ENCODE measurements around the gene GRM6.

GRM6 gene

DNA sequence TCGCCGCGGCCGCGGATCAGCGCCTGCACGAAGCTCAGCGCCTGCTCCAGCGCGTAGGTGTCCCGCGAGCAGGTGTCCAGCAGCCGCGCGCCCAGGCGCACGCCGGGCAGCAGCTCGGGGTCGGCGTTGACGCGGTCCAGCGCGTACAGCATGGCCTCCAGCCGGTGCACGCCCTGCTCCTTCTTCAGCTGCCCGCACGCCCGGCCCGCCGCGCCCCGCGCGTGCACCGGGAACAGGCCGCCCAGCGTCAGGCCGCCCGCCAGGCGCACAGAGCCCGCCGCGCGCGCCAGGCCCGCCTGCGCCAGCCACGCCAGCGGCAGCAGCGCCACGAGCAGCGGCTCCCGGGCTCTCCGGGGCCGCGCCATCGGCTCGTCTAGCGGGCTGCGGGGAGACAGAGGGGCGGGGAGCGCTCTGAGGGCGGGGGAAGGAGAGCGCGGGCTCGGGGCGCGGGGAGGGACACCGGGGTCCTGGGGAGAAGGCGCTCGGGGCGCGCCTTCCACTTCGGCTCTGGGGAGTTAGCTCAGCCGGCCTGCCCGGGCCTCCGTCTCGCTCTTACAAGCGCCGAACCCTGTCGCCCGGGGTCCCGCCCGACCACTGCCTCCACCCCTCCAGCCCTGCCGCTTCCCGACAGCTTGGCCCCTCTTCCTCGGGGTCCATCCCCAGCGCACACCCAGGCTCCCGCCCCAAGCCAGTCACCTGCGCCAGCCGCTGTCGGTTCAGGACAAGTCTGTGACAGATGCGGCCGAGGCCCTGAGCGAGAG, at the start of gene GRM6:
Gene GRM6 (minus strand): TSS at position 741 of the 761 bp plus-strand sequence. CDS start 376 bp downstream, at position 365.
- DNase-seq (ENCODE audit: insufficient read length, low spot score) (no peak), FAIRE-seq (no peak)
- TF ChIP-seq POLR2A (IDR thresholded peaks at IDR 0.05; ENCODE audit: low read depth, low read length): no peak

DNA sequence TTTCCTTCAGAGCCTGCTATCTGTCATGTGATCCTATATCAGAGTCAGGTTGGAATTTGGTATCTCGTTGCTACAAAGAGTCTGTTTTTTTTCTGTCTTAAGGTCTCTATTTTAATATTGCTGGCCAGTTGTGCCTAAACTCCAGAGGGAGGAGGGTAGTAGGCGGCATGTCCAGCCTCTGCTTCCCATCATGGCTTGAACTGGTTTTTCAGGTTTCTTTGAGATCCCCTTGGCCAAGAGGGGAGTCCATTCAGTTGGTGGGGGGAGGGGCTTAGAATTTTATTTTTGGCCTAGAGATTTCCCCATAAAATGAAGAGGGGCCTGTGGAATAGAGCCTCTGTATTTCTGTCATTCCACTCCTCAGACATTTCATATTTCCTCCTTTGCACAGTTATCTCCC, 49.6 kb upstream of the GRM6 start:
- DNase-seq (ENCODE audit: insufficient read length, low spot score): no peak
- FAIRE-seq: no peak
- no peak for TF ChIP-seq POLR2A (IDR thresholded peaks at IDR 0.05; ENCODE audit: low read depth, low read length)

DNA sequence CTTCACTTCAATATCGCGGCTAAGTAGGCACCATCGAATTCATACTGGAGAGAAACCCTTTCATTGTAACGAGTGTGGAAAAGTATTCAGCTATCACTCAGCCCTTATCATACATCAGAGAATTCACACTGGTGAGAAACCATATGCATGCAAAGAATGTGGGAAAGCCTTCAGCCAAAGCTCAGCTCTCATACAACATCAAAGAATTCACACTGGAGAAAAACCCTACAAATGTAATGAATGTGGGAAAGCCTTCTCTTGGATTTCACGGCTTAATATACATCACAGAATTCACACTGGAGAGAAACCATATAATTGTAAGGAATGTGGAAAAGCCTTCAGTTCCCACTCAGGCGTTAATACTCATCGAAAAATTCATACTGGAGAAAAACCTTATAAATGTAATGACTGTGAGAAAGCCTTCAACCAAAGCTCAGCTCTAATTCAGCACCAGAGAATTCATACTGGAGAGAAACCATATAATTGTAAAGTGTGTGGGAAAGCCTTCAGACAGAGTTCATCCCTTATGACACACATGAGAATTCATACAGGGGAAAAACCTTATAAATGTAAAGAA, 38.0 kb upstream of the GRM6 start:
- DNase-seq (ENCODE audit: insufficient read length, low spot score) (no peak), FAIRE-seq (no peak)
- no peak for TF ChIP-seq POLR2A (IDR thresholded peaks at IDR 0.05; ENCODE audit: low read depth, low read length)

DNA sequence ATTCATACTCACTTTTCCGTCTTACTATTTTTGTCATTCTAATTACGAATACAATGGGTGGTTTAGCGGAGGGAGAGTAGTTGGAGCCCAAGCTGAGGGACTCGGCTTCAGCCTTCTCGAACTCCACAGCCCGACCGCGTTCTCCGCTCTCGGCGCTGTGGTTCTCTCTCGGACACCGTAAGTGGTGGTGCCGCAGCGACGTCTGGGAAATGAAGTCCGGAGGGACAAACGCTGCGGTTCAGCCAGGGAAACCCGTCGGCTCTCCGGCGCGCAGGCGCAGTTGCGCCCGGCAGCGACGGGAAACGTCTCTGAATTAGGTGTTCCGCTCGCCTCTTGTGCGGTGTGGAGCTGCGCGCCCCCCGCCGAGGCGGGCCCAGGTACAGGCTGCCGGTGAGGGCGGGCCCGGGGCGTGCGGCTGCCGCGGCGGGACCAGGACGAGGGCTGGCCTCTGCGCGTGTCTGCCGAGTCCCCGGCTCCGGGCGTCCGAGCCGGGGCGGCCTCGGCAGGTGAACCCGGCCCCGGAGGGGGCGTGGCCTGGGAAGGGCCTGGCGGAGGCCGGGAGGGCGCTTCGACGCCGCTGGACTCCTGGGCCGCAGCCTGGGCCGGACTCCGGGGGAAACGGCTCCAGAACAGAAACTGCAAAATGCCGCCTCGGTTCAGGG, 28.5 kb upstream of the GRM6 start, which contains the start of gene ZNF879:
Gene ZNF879 (plus strand): TSS at position 277 of the 662 bp plus-strand sequence. CDS start 1,201 bp downstream, outside the sequence.
- FAIRE-seq: no peak
- no peak for DNase-seq (ENCODE audit: insufficient read length, low spot score)
- no peak for TF ChIP-seq POLR2A (IDR thresholded peaks at IDR 0.05; ENCODE audit: low read depth, low read length)

DNA sequence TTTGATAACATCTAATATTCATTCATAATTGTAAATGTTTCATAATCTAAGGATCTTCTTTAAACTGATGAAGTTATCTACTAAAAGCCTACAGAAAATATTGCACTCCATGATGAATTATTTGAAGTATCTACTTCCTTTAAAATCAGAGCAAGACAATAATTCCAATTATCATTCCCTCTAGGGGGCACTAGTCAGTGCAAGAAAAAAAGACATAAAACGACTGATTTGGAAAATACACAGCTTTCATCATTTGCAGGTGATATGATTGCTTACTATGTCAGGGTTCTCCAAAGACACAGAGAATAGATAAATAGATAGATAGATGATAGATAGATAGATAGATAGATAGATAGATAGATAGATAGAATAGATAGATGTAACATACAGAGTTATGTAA, 13.5 kb upstream of the GRM6 start:
- TF ChIP-seq POLR2A (IDR thresholded peaks at IDR 0.05; ENCODE audit: low read depth, low read length): no peak
- FAIRE-seq (no peak), DNase-seq (ENCODE audit: insufficient read length, low spot score) (no peak)

DNA sequence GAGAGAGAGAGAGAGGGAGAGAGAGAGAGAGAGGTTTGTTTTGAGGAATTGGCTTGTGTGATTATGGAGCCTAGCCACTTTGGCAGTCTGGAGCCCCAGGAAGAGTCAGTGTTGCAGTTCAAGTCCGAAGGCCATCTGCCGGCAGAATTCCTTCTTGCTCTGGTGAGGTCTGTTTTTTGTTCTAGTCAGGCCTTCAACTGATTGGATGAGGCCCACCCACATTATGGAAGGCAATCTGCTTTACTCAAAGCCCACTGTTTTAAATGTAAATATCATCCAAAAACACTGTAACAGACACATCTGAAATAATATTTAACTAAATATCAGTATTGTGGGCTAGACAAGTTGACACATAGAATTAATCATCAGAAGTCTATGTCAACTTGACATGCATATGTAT, 11.4 kb upstream of the GRM6 start:
- FAIRE-seq: no peak
- DNase-seq (ENCODE audit: insufficient read length, low spot score): no peak

DNA sequence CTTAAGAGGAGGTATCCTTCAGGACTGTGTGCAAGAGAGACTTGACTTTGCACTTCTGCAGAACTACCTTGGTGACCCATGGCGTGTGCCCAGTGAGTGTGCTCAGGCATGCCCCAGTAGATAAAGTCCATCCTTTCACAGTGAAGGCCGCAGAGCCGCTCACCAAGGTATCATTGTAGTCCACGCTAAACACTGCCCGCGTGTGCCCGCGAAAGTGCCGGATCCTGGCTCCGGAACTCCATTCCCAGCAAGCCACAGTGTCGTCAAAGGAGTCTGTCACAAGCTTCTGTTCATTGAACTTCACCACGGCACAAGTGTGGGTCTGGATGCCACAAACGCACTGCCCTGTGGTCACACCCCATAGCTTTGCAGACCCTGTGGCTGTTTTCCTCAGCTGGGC, 3.3 kb upstream of the GRM6 start:
- no peak for FAIRE-seq
- TF ChIP-seq POLR2A (IDR thresholded peaks at IDR 0.05; ENCODE audit: low read depth, low read length): no peak

More for the DNA sequence above, 11.4 kb upstream of the GRM6 start:
- TF ChIP-seq POLR2A (IDR thresholded peaks at IDR 0.05; ENCODE audit: low read depth, low read length): no peak

DNA sequence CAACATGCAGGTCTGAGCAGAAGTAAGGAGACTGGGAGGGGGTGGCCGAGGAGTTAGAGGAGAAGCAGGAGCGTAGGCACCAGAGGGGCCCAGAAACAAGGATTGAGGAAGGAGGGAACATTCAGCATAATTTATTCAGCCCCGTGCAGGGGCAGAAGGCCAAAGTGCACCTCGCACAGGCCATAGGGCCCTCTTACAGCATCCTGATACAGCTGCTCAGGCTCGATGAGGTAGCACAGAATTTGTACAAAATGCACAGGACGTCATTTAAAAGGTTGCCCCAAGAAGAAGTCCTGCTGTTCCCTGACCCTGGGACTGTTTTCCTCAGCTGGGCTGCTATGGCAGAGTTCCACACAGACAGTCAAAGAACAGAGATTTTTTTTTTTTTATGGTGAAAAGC, 2.1 kb upstream of the GRM6 start:
- DNase-seq (ENCODE audit: insufficient read length, low spot score) (no peak), FAIRE-seq (no peak)
- no peak for TF ChIP-seq POLR2A (IDR thresholded peaks at IDR 0.05; ENCODE audit: low read depth, low read length)

More for the DNA sequence above, 3.3 kb upstream of the GRM6 start:
- DNase-seq (ENCODE audit: insufficient read length, low spot score): no peak

DNA sequence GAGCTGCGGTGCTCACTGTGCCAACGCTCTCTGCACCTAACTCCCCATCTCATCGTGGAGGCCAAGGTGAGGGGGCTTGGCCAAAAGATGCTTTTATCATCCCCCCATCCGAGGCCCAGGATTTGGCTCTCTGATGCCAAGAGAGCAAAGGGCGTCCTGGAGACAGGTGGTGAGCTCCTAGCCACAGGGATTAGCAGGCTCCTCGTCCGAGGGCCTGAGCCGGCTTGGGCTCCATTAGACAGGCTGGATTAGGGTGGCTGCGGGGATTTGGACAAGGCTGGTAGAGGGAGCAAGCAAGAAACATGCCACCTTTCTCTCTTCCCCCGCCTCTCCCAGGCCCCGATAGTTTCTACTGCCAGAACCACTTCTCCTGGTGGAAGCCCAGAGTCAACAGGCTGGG, 1.0 kb upstream of the GRM6 start:
- no peak for TF ChIP-seq POLR2A (IDR thresholded peaks at IDR 0.05; ENCODE audit: low read depth, low read length)
- no peak for DNase-seq (ENCODE audit: insufficient read length, low spot score)
- no peak for FAIRE-seq

DNA sequence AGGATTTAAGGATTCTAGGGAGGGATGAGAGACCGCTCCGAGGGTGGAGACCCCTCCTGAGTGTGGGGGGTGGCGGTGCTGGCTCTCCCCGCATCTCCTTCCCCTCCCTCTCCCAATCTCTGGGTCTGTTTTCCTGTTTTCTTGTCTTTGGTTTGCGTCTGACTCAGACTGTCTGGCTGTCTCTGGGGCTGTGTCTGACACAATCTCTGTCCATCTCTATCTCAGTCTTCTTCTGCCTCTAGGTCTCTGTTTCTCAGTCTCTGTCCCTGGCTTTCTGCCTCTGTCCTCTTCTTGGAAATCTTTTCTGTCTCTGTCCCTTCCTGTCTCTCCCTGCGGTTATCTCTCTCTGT, 196 bp upstream of the GRM6 start:
- no peak for FAIRE-seq

DNA sequence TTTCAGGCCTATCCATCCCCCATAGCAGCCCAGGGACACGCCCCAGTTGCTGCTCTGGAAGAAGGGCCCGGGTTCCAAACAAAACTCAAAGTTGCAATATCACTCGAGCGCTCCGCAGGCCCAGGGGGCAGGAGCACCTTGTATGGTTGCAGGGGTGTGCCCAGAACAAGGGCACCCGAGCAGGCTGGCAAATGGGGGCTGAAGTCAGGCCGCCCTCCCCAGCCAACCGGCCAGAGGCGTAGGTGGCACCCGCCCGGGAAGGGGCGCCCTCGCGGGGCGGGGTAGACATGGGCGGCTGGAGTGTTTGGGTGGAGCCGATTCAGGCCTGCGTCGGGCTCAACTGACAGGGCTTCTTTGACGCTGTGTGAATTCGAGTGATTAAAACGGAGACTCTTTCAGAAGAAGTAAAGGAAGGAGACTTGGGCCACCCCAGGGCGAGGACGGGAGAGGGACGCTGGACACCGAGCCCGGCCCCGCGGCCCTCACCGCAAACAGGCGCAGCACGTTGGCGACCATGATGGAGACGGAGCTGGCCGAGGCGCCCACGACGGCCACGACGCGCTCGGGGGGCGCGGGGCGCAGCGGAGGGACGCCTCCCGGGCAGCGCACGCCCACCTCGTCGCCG, 1.1 kb downstream of the GRM6 start:
- DNase-seq (ENCODE audit: insufficient read length, low spot score) (no peak), FAIRE-seq (no peak)
- TF ChIP-seq POLR2A (IDR thresholded peaks at IDR 0.05; ENCODE audit: low read depth, low read length): no peak

More for the DNA sequence above, 196 bp upstream of the GRM6 start:
- no peak for TF ChIP-seq POLR2A (IDR thresholded peaks at IDR 0.05; ENCODE audit: low read depth, low read length)
- DNase-seq (ENCODE audit: insufficient read length, low spot score): no peak

DNA sequence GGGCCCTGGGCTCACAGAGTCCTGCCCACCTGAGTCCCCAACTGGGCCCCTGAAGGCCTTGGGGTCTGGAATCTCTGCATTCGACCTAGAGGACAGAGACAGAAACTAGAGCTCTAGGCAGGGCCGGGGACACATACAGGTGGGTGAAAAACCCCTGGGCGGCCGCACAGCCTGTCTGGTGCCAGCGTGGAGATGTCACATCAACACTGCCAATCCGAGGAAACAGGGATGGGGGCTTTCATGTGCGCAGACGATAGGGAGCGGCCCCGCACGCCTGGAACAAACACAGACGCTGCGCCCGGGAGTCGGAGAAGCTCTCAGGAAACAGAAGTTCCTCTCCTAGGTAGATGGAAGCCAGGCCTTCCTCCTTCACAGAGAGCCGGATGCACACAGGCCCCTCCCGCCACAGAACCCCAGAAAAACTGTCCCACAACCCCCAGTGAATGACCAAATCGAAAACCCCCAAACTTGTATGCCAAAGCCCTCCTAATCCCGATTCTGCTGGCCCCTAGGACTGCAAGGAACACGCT, 1.8 kb downstream of the GRM6 start:
- no peak for TF ChIP-seq POLR2A (IDR thresholded peaks at IDR 0.05; ENCODE audit: low read depth, low read length)
- FAIRE-seq (no peak), DNase-seq (ENCODE audit: insufficient read length, low spot score) (no peak)

DNA sequence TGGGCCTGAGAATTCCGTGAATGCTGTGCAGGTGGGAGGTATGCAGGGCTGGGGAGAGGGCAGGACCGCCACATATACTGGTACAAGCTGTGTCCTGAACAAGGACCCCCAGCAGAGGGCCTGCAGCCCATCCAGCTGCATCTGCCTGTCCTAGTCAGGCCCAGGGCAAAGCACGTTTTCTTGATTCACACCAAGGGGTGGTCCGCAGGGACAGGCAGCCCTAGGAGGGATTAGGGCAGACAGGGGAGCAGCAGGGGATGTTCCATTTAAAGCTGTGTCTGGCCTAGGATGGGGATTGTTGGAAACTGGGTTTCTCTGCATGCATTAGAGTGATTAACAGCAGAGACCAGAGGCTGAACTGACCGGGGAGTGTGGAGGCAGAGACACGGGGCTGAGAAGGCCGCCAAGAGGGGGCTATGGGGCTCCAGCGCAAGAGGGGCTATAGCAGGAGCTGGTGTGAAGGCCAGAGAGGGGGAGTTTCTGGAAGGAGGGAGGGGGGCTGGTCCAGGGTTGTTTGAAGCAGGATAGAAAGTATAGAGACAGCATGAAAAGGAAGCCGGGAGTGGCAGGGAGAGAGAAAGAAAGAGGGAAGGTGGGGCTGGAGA, 2.7 kb downstream of the GRM6 start:
- no peak for TF ChIP-seq POLR2A (IDR thresholded peaks at IDR 0.05; ENCODE audit: low read depth, low read length)
- FAIRE-seq (no peak), DNase-seq (ENCODE audit: insufficient read length, low spot score) (no peak)

Data from H54 (cell line).